Measurements from ENCODE around the gene BSDC1. TPM values are rescaled to one million over a fixed set of nuclear protein-coding genes. Genes with fewer than 3 reads are reported as not detected.
A peak's percentile ranks its signal among the peaks of the same experiment; 100 is the strongest.

BSDC1 gene
- polyA plus RNA-seq, 1 experiment, result 45.3 TPM

DNA sequence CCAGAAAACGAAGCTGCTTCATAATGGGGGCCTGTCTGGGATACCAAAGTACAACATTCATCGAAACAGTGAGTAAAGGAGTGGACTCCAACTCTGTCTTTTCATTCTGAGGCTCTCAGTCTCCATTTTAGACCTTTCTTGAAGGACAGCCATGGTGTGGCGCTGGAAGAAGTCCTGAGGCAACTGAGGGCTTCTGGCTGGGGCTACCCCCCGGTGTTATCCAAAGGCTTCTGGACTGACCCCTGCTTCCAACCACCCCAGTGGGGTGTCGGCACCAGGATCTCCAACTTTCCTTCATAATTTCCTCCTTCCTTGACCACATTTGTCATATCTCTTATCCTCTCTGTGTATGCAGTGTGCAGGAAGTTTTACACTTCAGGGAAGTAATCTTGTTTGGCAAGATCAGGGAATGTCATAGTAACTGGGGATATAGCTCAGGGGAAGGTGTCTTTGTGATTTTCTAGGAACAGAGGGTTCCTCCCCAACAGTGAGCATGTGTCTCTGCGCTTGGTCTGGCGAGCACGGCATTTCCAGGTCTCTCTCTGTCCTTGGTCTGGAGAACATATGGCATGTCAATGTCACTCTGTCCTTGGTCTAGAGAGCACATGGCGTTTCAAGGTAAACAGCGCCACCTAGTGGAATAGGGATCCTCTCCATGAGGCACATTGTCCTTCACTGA lies 19.4 kb upstream of the BSDC1 start:
- ChIA-PET POLR2A (interaction anchor here (1.2 kb wide), 1 partner anchor 12 kb away, joined by 3 read pairs; no protein-coding TSS in a partner anchor), CTCF (interaction anchor here (0.9 to 7.3 kb wide), 9 partner anchors 9 to 250 kb away, joined by 3 to 81 read pairs (median 4); partner anchors contain the start of genes RBBP4 and ZBTB8OS)
- no peak for DNase-seq (ENCODE audit: low read depth, low spot score)
- TF ChIP-seq, protein P1, sequence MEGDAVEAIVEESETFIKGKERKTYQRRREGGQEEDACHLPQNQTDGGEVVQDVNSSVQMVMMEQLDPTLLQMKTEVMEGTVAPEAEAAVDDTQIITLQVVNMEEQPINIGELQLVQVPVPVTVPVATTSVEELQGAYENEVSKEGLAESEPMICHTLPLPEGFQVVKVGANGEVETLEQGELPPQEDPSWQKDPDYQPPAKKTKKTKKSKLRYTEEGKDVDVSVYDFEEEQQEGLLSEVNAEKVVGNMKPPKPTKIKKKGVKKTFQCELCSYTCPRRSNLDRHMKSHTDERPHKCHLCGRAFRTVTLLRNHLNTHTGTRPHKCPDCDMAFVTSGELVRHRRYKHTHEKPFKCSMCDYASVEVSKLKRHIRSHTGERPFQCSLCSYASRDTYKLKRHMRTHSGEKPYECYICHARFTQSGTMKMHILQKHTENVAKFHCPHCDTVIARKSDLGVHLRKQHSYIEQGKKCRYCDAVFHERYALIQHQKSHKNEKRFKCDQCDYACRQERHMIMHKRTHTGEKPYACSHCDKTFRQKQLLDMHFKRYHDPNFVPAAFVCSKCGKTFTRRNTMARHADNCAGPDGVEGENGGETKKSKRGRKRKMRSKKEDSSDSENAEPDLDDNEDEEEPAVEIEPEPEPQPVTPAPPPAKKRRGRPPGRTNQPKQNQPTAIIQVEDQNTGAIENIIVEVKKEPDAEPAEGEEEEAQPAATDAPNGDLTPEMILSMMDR (IDR thresholded peaks at IDR 0.05; ENCODE audit: low read depth, low read length), result peak; percentile 83
- Histone ChIP-seq H3K27ac (ENCODE audit: low read depth, low read length) (no peak overlapping the region), H3K9me3 (ENCODE audit: control insufficient read depth, insufficient read depth, low read length) (peaks cover 3% of the 10 kb centered on the region; the same call in 1 of the 2 replicates), H3K4me3 (ENCODE audit: low read depth, low read length) (no peak overlapping the region), H3K27me3 (ENCODE audit: control insufficient read depth, insufficient read depth, low read length) (peaks cover 2% of the 10 kb centered on the region)

DNA sequence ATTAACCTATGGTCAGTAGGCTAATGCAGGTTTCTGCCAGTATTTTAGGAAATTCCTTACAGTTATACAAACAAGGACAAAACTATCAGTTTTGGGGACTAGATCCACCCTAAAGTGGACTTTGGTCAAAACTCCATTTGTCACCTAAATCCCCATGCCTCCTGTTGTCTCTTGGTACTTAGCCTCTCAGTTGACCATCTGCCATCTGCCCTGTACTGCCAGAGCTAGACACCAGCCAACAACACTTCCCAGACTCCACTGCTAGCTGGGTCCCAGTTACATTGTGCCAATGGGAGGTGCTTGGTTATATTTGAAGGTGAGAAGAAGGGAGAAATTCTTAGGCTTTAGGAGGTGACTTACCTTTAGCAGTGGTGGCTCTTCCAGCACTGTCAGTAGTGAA lies 17.0 kb upstream of the BSDC1 start:
- Histone ChIP-seq H3K9me3 (ENCODE audit: control insufficient read depth, insufficient read depth, low read length) (peaks cover 3% of the 10 kb centered on the region; the same call in 1 of the 2 replicates), H3K27ac (ENCODE audit: low read depth, low read length) (no peak overlapping the region), H3K27me3 (ENCODE audit: control insufficient read depth, insufficient read depth, low read length) (peaks cover 7% of the 10 kb centered on the region), H3K4me3 (ENCODE audit: low read depth, low read length) (no peak overlapping the region)
- POLR2A ChIA-PET, result no interaction called here
- no peak for DNase-seq (ENCODE audit: low read depth, low spot score)
- TF ChIP-seq, protein P1 (IDR thresholded peaks at IDR 0.05; ENCODE audit: low read depth, low read length), result no peak
- CTCF ChIA-PET, result interaction anchor here (0.5 to 7.3 kb wide), 4 partner anchors 10 to 482 kb away, joined by 3 to 81 read pairs (median 6); no protein-coding TSS in a partner anchor

DNA sequence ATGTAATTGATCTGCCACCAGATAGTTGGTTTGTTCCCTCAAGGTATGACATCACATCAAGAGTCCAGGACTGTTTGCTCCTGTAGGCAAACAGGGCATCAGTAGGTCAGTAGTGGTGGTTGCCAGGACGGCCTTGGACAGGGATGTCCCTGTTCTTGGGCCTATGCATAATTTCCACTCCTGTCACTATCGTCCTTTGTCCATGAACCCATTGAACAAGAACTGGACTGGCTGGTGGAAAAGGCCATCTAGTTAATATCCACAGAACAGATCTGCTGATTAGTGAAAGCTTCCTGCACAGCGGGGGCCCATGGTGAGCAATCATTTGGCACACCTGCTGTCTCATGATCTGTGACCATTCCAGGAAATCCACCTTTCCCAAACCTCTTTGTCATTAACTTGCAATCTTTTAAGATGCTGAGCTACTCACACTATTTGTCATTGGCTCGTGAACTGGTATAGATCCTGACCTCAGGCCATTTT lies 12.4 kb upstream of the BSDC1 start:
- Histone ChIP-seq H3K4me3 (ENCODE audit: low read depth, low read length) (no peak overlapping the region), H3K9me3 (ENCODE audit: control insufficient read depth, insufficient read depth, low read length) (no peaks in the 10 kb centered on the region), H3K27ac (ENCODE audit: low read depth, low read length) (no peak overlapping the region), H3K27me3 (ENCODE audit: control insufficient read depth, insufficient read depth, low read length) (peaks cover 5% of the 10 kb centered on the region)
- TF ChIP-seq, protein P1 (IDR thresholded peaks at IDR 0.05; ENCODE audit: low read depth, low read length), result no peak
- no peak for DNase-seq (ENCODE audit: low read depth, low spot score)
- POLR2A ChIA-PET, result no interaction called here
- CTCF ChIA-PET, result no interaction called here

DNA sequence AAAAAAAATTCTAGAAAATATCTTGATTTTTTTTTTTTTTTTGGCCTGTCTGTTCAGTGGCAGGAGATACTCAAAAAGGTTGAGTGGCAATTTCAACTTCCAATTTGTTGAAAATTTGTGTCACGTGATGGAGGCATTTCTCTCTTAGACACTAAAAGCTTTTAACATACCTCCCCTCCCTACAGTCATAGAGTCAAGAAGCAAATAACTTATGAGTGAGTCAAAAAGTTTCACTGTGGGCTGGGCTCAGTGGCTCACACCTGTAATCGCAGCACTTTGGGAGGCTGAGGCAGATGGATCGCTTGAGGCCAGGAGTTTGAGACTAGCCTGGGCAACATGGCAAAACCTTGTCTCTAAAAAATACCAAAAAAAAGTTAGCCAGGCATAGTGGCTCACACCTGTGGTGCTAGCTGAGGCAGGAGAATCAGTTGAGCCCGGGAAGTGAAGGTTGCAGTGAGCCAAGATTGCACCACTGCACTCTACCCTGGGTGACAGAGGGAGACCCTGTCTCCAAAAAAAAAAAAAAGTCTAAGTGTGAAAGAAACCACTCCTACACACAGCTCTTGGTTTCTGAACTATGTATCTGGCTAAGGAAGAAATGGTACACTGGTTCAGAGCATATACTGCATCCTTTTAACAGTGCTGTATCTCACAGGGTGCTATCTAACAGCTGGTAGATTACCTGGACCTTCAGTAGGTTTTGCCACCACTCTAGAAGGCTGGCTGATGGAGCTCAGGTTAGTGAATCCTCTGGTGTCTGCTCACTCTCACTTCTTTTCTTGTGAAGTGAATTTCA lies 11.6 kb upstream of the BSDC1 start:
- TF ChIP-seq, protein P1 (IDR thresholded peaks at IDR 0.05; ENCODE audit: low read depth, low read length), result no peak

More for the DNA sequence above, 11.6 kb upstream of the BSDC1 start:
- H3K27ac ChIP-seq (ENCODE audit: low read depth, low read length), result no peak overlapping the region
- H3K9me3 ChIP-seq (ENCODE audit: control insufficient read depth, insufficient read depth, low read length), result no peaks in the 10 kb centered on the region
- no peak overlapping the region for H3K4me3 ChIP-seq (ENCODE audit: low read depth, low read length)
- DNase-seq (ENCODE audit: low read depth, low spot score), result no peak
- ChIA-PET CTCF (interaction anchor here (0.5 to 1.4 kb wide), 2 partner anchors 43 to 681 kb away, joined by 3 read pairs; no protein-coding TSS in a partner anchor), POLR2A (interaction anchor here (0.7 to 1.2 kb wide), 2 partner anchors 70 to 90 kb away, joined by 3 to 7 read pairs; partner anchors contain the start of gene MARCKSL1)
- peaks cover 5% of the 10 kb centered on the region for H3K27me3 ChIP-seq (ENCODE audit: control insufficient read depth, insufficient read depth, low read length)

All from AG04450 (cell line).